ENCODE measurements around the gene TDP1. TPM values are rescaled to one million over a fixed set of nuclear protein-coding genes. Genes with fewer than 3 reads are reported as not detected.

The TDP1 gene
- total and polyA plus RNA-seq, 2 experiments from 2014 or later, result 11.8 to 12.6 TPM

DNA sequence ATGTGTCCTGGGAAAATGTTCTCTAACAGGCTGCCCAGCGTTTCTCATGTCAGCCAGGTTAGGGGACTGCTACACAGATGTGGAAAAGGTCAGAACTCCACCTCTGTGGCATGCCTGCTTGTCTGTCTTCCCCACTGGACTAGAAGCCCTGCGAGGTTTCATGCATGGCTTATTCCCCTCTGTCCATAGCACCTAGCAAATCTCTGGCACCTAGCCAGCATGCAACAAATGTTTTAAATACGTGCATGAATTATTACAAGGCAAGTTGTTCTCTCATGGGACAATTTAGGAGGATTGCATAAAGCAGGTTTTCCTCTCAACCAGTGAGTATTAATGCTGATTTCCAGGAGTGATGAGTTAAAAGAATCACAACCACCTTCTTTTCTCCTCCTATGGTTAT is 84.7 kb downstream of the TDP1 start:
- H3K9me3 ChIP-seq (ENCODE audit: low read depth), result no peaks in the 10 kb centered on the region
- no peaks in the 10 kb centered on the region for H3K79me2 ChIP-seq (ENCODE audit: insufficient read depth)
- no peak overlapping the region for H3K4me3 ChIP-seq
- in situ Hi-C loops (cut with MboI), result no loop called here
- H3K27ac ChIP-seq, result no peak overlapping the region
- H3K27me3 ChIP-seq (replicated peaks; ENCODE audit: insufficient read depth), result no peaks in the 10 kb centered on the region
- no peak for DNase-seq
- H2AFZ ChIP-seq, result no peak overlapping the region
- TF ChIP-seq EZH2phosphoT487 (IDR thresholded peaks at IDR 0.05; ENCODE audit: insufficient read depth, low read depth) (no peak), EZH2 (IDR thresholded peaks at IDR 0.05; ENCODE audit: insufficient read depth, poor library complexity, severe bottlenecking) (no peak)
- no peaks in the 10 kb centered on the region for H3K4me1 ChIP-seq (ENCODE audit: insufficient read depth)
- 71 to 76% methylated on average over 3 of the region's 3 CpGs for WGBS, 2 experiments (ENCODE audit: low coverage in 1 of 2, low lambda C conversion rate in 2 of 2, missing lambda C conversion rate in 2 of 2)
- H3F3A ChIP-seq (ENCODE audit: insufficient read depth), result no peaks in the 10 kb centered on the region
- no peaks in the 10 kb centered on the region for H4K20me1 ChIP-seq (ENCODE audit: insufficient read depth)
- H3K36me3 ChIP-seq (ENCODE audit: low read depth), result peaks cover 26% of the 10 kb centered on the region; the same call in 1 of the 2 replicates
- H3K4me2 ChIP-seq (ENCODE audit: unreplicated experiment), result no peak overlapping the region
- no peaks in the 10 kb centered on the region for H3K9me2 ChIP-seq (ENCODE audit: insufficient read depth)
- H3K9ac ChIP-seq, result no peak overlapping the region

DNA sequence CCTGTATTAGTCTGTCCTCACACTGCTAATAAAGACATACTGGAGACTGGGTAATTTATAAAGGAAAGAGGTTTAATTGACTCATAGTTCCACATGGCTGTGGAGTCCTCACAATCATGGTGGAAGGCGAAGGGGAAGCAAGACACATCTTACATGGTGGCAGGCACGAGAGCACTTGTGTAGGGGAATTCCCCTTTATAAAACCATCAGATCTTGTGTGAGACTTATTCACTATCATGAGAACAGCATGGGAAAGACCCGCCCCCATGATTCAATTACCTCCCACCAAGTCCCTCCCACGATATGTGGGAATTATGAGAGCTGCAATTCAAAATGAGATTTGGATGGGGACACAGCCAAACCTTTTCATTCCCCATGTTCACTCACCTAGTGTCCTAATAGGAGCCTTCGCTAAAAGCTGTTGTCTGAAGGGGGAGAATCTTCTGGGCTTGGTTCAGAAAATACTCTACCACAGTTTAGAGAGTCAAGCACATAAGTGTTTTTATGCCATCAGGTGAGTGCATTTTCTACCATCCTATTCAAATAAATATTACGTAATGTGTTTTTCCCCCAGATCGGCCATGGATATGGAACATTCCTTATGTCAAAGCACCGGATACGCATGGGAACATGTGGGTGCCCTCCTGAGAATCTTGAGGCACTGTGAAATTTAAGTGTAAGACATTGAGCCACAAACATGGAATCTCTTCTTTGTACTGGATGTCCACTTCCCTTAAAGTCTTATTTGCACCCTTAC is 86.9 kb downstream of the TDP1 start:
- Histone ChIP-seq H3K4me2 (ENCODE audit: unreplicated experiment) (no peak overlapping the region), H3F3A (ENCODE audit: insufficient read depth) (no peaks in the 10 kb centered on the region), H4K20me1 (ENCODE audit: insufficient read depth) (no peaks in the 10 kb centered on the region), H3K36me3 (ENCODE audit: low read depth) (peaks cover 10% of the 10 kb centered on the region; the same call in 1 of the 2 replicates), H3K27me3 (replicated peaks; ENCODE audit: insufficient read depth) (no peaks in the 10 kb centered on the region), H3K9me3 (ENCODE audit: low read depth) (no peaks in the 10 kb centered on the region), H3K4me1 (ENCODE audit: insufficient read depth) (no peaks in the 10 kb centered on the region), H3K79me2 (ENCODE audit: insufficient read depth) (no peaks in the 10 kb centered on the region), H3K4me3 (no peak overlapping the region), H3K9ac (no peak overlapping the region), H2AFZ (no peak overlapping the region), H3K27ac (no peak overlapping the region), H3K9me2 (ENCODE audit: insufficient read depth) (no peaks in the 10 kb centered on the region)
- in situ Hi-C loops (cut with MboI), result no loop called here
- no peak for DNase-seq
- TF ChIP-seq EZH2 (IDR thresholded peaks at IDR 0.05; ENCODE audit: insufficient read depth, poor library complexity, severe bottlenecking) (no peak), EZH2phosphoT487 (IDR thresholded peaks at IDR 0.05; ENCODE audit: insufficient read depth, low read depth) (no peak)
- WGBS, 2 experiments (ENCODE audit: low coverage in 1 of 2, low lambda C conversion rate in 2 of 2, missing lambda C conversion rate in 2 of 2), result 94 to 97% methylated on average over 9 of the region's 9 CpGs

DNA sequence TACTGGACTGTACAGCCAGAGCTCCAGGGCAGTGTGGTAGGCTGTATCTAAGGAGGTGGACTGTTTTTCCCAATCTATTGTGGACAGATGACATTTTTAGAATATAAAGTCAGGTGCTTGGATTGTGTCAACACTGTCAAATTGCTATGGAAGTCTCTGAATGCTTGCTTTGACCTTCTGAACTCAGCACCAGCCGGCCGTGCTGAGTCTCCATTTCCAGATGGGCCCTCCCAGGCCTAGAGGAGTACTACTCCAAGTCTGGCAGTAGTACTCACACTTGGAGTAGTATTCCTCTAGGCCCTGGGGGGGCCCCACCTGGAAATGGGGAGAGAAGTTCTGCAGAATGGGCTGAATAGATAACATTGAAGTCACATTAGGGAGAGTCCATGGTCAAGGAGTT is 89.9 kb downstream of the TDP1 start:
- no peaks in the 10 kb centered on the region for H3K4me1 ChIP-seq (ENCODE audit: insufficient read depth)
- H2AFZ ChIP-seq, result no peak overlapping the region
- DNase-seq, result no peak
- H3K79me2 ChIP-seq (ENCODE audit: insufficient read depth), result no peaks in the 10 kb centered on the region
- no peak for TF ChIP-seq EZH2phosphoT487 (IDR thresholded peaks at IDR 0.05; ENCODE audit: insufficient read depth, low read depth)
- TF ChIP-seq EZH2 (IDR thresholded peaks at IDR 0.05; ENCODE audit: insufficient read depth, poor library complexity, severe bottlenecking), result no peak
- H3K27ac ChIP-seq, result no peak overlapping the region
- H3K9me3 ChIP-seq (ENCODE audit: low read depth), result no peaks in the 10 kb centered on the region
- H3F3A ChIP-seq (ENCODE audit: insufficient read depth), result no peaks in the 10 kb centered on the region
- no peaks in the 10 kb centered on the region for H4K20me1 ChIP-seq (ENCODE audit: insufficient read depth)
- H3K36me3 ChIP-seq (ENCODE audit: low read depth), result no peaks in the 10 kb centered on the region
- no peak overlapping the region for H3K9ac ChIP-seq
- H3K9me2 ChIP-seq (ENCODE audit: insufficient read depth), result no peaks in the 10 kb centered on the region
- 68 to 78% methylated on average over 2 of the region's 2 CpGs for WGBS, 2 experiments (ENCODE audit: low coverage in 1 of 2, low lambda C conversion rate in 2 of 2, missing lambda C conversion rate in 2 of 2)
- no peak overlapping the region for H3K4me2 ChIP-seq (ENCODE audit: unreplicated experiment)
- no peak overlapping the region for H3K4me3 ChIP-seq
- no peaks in the 10 kb centered on the region for H3K27me3 ChIP-seq (replicated peaks; ENCODE audit: insufficient read depth)
- in situ Hi-C loops (cut with MboI), result no loop called here

DNA sequence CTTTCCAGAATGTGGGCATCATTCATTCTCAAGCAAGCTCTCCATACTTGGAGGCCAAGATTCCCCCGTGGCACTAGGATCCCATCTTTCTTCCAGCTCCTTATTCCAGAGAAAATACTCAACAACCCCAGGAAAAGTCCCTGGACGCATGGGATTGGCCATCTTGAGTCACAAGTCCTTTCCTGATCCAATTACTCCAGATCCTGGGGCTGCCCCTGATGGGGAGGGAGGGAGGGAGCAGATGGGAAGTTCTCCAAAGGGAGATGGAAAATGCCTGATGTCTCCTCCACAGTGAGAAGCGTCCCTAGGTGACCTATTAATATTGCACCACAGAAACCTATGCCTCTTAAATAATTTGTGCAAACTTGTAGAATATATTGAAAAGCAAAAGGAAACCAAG is 93.7 kb downstream of the TDP1 start:
- Histone ChIP-seq H3K79me2 (ENCODE audit: insufficient read depth) (no peaks in the 10 kb centered on the region), H3K9ac (no peak overlapping the region), H3K9me3 (ENCODE audit: low read depth) (no peaks in the 10 kb centered on the region), H3K36me3 (ENCODE audit: low read depth) (no peaks in the 10 kb centered on the region), H3F3A (ENCODE audit: insufficient read depth) (0 out of 2 replicates have a peak, but pooled peaks cover 3% of the 10 kb centered on the region), H3K4me1 (ENCODE audit: insufficient read depth) (peaks cover 11% of the 10 kb centered on the region), H3K4me2 (ENCODE audit: unreplicated experiment) (no peak overlapping the region), H4K20me1 (ENCODE audit: insufficient read depth) (no peaks in the 10 kb centered on the region), H3K4me3 (no peak overlapping the region), H3K27me3 (replicated peaks; ENCODE audit: insufficient read depth) (no peaks in the 10 kb centered on the region), H3K27ac (no peak overlapping the region), H3K9me2 (ENCODE audit: insufficient read depth) (no peaks in the 10 kb centered on the region), H2AFZ (no peak overlapping the region)
- WGBS, 2 experiments (ENCODE audit: low coverage in 1 of 2, low lambda C conversion rate in 2 of 2, missing lambda C conversion rate in 2 of 2), result 11 to 16% methylated on average over 3 of the region's 3 CpGs
- in situ Hi-C loops (cut with MboI), result no loop called here
- TF ChIP-seq EZH2 (IDR thresholded peaks at IDR 0.05; ENCODE audit: insufficient read depth, poor library complexity, severe bottlenecking) (no peak), EZH2phosphoT487 (IDR thresholded peaks at IDR 0.05; ENCODE audit: insufficient read depth, low read depth) (no peak)
- DNase-seq, result no peak
